Activated T-helper 2 cell treated with anti-CD3 and anti-CD28 coated beads, Interferon-gamma antibody, Interleukin-2, Interleukin-4, amounts not matched to agents 10 μg/mL and 5 μg/mL and 100 μg/mL, durations not matched to agents 14 hours and 24 hours and 36 hours (primary cell): ENCODE measurements around the gene CHD1. TPM values are rescaled to one million over a fixed set of nuclear protein-coding genes. Genes with fewer than 3 reads are reported as not detected.

Experiments used
- DNase-seq: peaks from one replicate; pipeline ENCODE4 v3.0.0; 2021; ENCODE audit warnings: low spot score
- H3K27ac Mint-ChIP-seq: one replicate; pipeline ENCODE4 v1.8.0; 2021; ENCODE audit warnings: mixed read lengths
- H3K27me3 Mint-ChIP-seq: one replicate; pipeline ENCODE4 v1.8.0; 2021; ENCODE audit warnings: low read depth, mixed read lengths
- H3K36me3 Mint-ChIP-seq: one replicate; pipeline ENCODE4 v1.8.0; 2021; ENCODE audit warnings: low read depth, mixed read lengths
- H3K4me1 Mint-ChIP-seq: one replicate; pipeline ENCODE4 v1.8.0; 2021; ENCODE audit warnings: low read depth, mixed read lengths
- H3K4me3 Mint-ChIP-seq: one replicate; pipeline ENCODE4 v1.8.0; 2021; ENCODE audit warnings: low read depth, mild to moderate bottlenecking, moderate library complexity, mixed read lengths
- H3K9me3 Mint-ChIP-seq: one replicate; pipeline ENCODE4 v1.8.0; 2021; ENCODE audit warnings: mixed read lengths
- intact Hi-C: fragments of 100-400 bp; cut with micrococcal nuclease; formaldehyde crosslinking; loops from one replicate; pipeline ENCODE4 v1.15.1; 2023
- total RNA-seq: library from RNA; stranded (reverse); gene quantifications from 2 replicates; pipeline ENCODE4 v1.2.3, GENCODE V29; 2022

The CHD1 gene
- total RNA-seq, result 67.6 and 72.1 TPM in 2 replicates

- H3K9me3 Mint-ChIP-seq, result no peaks in the 10 kb centered on the region
- peak; percentile 92 for DNase-seq
- H3K4me3 Mint-ChIP-seq, result peak within 1 kb of the TSS; percentile 98
- H3K36me3 Mint-ChIP-seq, result peaks cover 61% of the 10 kb centered on the region
- intact Hi-C loops, result loop anchor here (1.0 to 10.0 kb wide), 4 partner anchors 98 to 1994 kb away; partner anchors contain the start of genes LNPEP and RGMB
- peaks cover 41% of the 10 kb centered on the region for H3K4me1 Mint-ChIP-seq
- H3K27me3 Mint-ChIP-seq, result no peaks in the 10 kb centered on the region
- peak within 1 kb of the TSS; percentile 99 for H3K27ac Mint-ChIP-seq
Measured at GRCh38 chr5:98928873-98929709, at the start of gene CHD1. CHD1 (minus strand) TSS chr5:98929007; CDS start chr5:98926386, 2,621 bp downstream.

GRCh38 chr5:98978528-98978927 lies 49.7 kb upstream of the CHD1 start:
- Mint-ChIP-seq H3K27ac (no peak overlapping the region), H3K4me1 (peaks cover 1% of the 10 kb centered on the region), H3K9me3 (no peaks in the 10 kb centered on the region), H3K4me3 (no peak overlapping the region), H3K27me3 (peaks cover 5% of the 10 kb centered on the region), H3K36me3 (no peaks in the 10 kb centered on the region)
- no peak for DNase-seq
- intact Hi-C loops, result no loop called here

GRCh38 chr5:98977723-98978122 lies 48.9 kb upstream of the CHD1 start:
- no peaks in the 10 kb centered on the region for H3K9me3 Mint-ChIP-seq
- peaks cover 2% of the 10 kb centered on the region for H3K27me3 Mint-ChIP-seq
- H3K27ac Mint-ChIP-seq, result no peak overlapping the region
- no peak for DNase-seq
- intact Hi-C loops, result no loop called here
- no peaks in the 10 kb centered on the region for H3K36me3 Mint-ChIP-seq
- H3K4me1 Mint-ChIP-seq, result peaks cover 1% of the 10 kb centered on the region
- H3K4me3 Mint-ChIP-seq, result no peak overlapping the region

GRCh38 chr5:98975682-98976407 lies 47.0 kb upstream of the CHD1 start:
- no peak for DNase-seq
- H3K27ac Mint-ChIP-seq, result no peak overlapping the region
- intact Hi-C loops, result no loop called here
- no peaks in the 10 kb centered on the region for H3K36me3 Mint-ChIP-seq
- H3K9me3 Mint-ChIP-seq, result no peaks in the 10 kb centered on the region
- peaks cover 1% of the 10 kb centered on the region for H3K4me1 Mint-ChIP-seq
- no peaks in the 10 kb centered on the region for H3K27me3 Mint-ChIP-seq
- H3K4me3 Mint-ChIP-seq, result no peak overlapping the region

- Mint-ChIP-seq H3K4me1 (peaks cover 1% of the 10 kb centered on the region), H3K36me3 (no peaks in the 10 kb centered on the region), H3K27me3 (no peaks in the 10 kb centered on the region), H3K4me3 (no peak overlapping the region), H3K9me3 (no peaks in the 10 kb centered on the region), H3K27ac (no peak overlapping the region)
- intact Hi-C loops, result no loop called here
- no peak for DNase-seq
Measured at GRCh38 chr5:98975223-98975622, 46.4 kb upstream of the CHD1 start.

GRCh38 chr5:98969400-98969799 lies 40.6 kb upstream of the CHD1 start:
- H3K4me3 Mint-ChIP-seq, result no peak overlapping the region
- peaks cover 5% of the 10 kb centered on the region for H3K9me3 Mint-ChIP-seq
- H3K27me3 Mint-ChIP-seq, result no peaks in the 10 kb centered on the region
- no peaks in the 10 kb centered on the region for H3K36me3 Mint-ChIP-seq
- no peak overlapping the region for H3K27ac Mint-ChIP-seq
- DNase-seq, result no peak
- H3K4me1 Mint-ChIP-seq, result no peaks in the 10 kb centered on the region
- intact Hi-C loops, result no loop called here

GRCh38 chr5:98968056-98968564 lies 39.3 kb upstream of the CHD1 start:
- intact Hi-C loops, result no loop called here
- no peak for DNase-seq
- Mint-ChIP-seq H3K4me3 (no peak overlapping the region), H3K27ac (no peak overlapping the region), H3K36me3 (no peaks in the 10 kb centered on the region), H3K27me3 (no peaks in the 10 kb centered on the region), H3K4me1 (no peaks in the 10 kb centered on the region), H3K9me3 (peaks cover 5% of the 10 kb centered on the region)

- no peak overlapping the region for H3K4me3 Mint-ChIP-seq
- no peak overlapping the region for H3K27ac Mint-ChIP-seq
- no peaks in the 10 kb centered on the region for H3K27me3 Mint-ChIP-seq
- H3K4me1 Mint-ChIP-seq, result no peaks in the 10 kb centered on the region
- no peak for DNase-seq
- H3K36me3 Mint-ChIP-seq, result no peaks in the 10 kb centered on the region
- peaks cover 5% of the 10 kb centered on the region for H3K9me3 Mint-ChIP-seq
- intact Hi-C loops, result no loop called here
Measured at GRCh38 chr5:98965226-98965625, 36.4 kb upstream of the CHD1 start.

- intact Hi-C loops, result no loop called here
- Mint-ChIP-seq H3K4me1 (no peaks in the 10 kb centered on the region), H3K27me3 (no peaks in the 10 kb centered on the region), H3K9me3 (peaks cover 5% of the 10 kb centered on the region), H3K36me3 (no peaks in the 10 kb centered on the region), H3K4me3 (no peak overlapping the region), H3K27ac (no peak overlapping the region)
- no peak for DNase-seq
Measured at GRCh38 chr5:98964621-98965020, 35.8 kb upstream of the CHD1 start.

- Mint-ChIP-seq H3K36me3 (no peaks in the 10 kb centered on the region), H3K27ac (no peak overlapping the region), H3K4me3 (no peak overlapping the region), H3K9me3 (peaks cover 5% of the 10 kb centered on the region), H3K4me1 (no peaks in the 10 kb centered on the region), H3K27me3 (no peaks in the 10 kb centered on the region)
- no peak for DNase-seq
- intact Hi-C loops, result no loop called here
Measured at GRCh38 chr5:98963019-98963418, 34.2 kb upstream of the CHD1 start.

- Mint-ChIP-seq H3K4me3 (no peak overlapping the region), H3K36me3 (no peaks in the 10 kb centered on the region), H3K27me3 (no peaks in the 10 kb centered on the region), H3K4me1 (no peaks in the 10 kb centered on the region), H3K9me3 (peaks cover 5% of the 10 kb centered on the region), H3K27ac (no peak overlapping the region)
- DNase-seq, result no peak
- intact Hi-C loops, result no loop called here
Measured at GRCh38 chr5:98962587-98962986, 33.8 kb upstream of the CHD1 start.

GRCh38 chr5:98961665-98962344 lies 33.0 kb upstream of the CHD1 start:
- Mint-ChIP-seq H3K9me3 (peaks cover 5% of the 10 kb centered on the region), H3K27ac (no peak overlapping the region), H3K4me1 (no peaks in the 10 kb centered on the region), H3K36me3 (no peaks in the 10 kb centered on the region), H3K27me3 (no peaks in the 10 kb centered on the region), H3K4me3 (no peak overlapping the region)
- intact Hi-C loops, result no loop called here
- DNase-seq, result no peak
